GM21619 (cell line): ENCODE measurements around the gene PNMA6F.
A peak's percentile ranks its signal among the peaks of the same experiment; 100 is the strongest.
"Not testable (repeated sequence)": the region's sequence is repeated elsewhere in the genome, so short reads cannot be mapped to it uniquely, and the experiment has no call there.

Experiments used
- ATAC-seq: cut with Tn5 transposase; IDR thresholded peaks from one replicate; pipeline ENCODE4 v1.9.1; 2021; ENCODE audit not compliant: unreplicated experiment

Gene PNMA6F

GRCh38 chrX:153336121-153336894 is 14.7 kb upstream of the PNMA6F start:
- no peak for ATAC-seq

- no peak for ATAC-seq
Observed at GRCh38 chrX:153334654-153335295, 13.2 kb upstream of the PNMA6F start.

GRCh38 chrX:153333821-153334653 is 12.5 kb upstream of the PNMA6F start, which contains the start of gene ZNF275:
Gene ZNF275 (plus strand): TSS chrX:153334153. CDS start chrX:153336680, 2,527 bp downstream.
- peak; percentile 77 for ATAC-seq

GRCh38 chrX:153333266-153333665 is 11.7 kb upstream of the PNMA6F start:
- ATAC-seq = no peak

- no peak for ATAC-seq
Observed at GRCh38 chrX:153327561-153327960, 6.0 kb upstream of the PNMA6F start.

- ATAC-seq = no peak
Observed at GRCh38 chrX:153320555-153321184, 897 bp downstream of the PNMA6F start.

- ATAC-seq = not testable (repeated sequence)
Observed at GRCh38 chrX:153320047-153320443, 1.5 kb downstream of the PNMA6F start.

- ATAC-seq = no peak
Observed at GRCh38 chrX:153319295-153320046, 2.1 kb downstream of the PNMA6F start.

GRCh38 chrX:153318811-153319210 is 2.8 kb downstream of the PNMA6F start:
- no peak for ATAC-seq

GRCh38 chrX:153317996-153318722 is 3.4 kb downstream of the PNMA6F start:
- ATAC-seq = no peak

- ATAC-seq = no peak
Observed at GRCh38 chrX:153317306-153317705, 4.3 kb downstream of the PNMA6F start.

- no peak for ATAC-seq
Observed at GRCh38 chrX:153312842-153313241, 8.7 kb downstream of the PNMA6F start.

GRCh38 chrX:153312041-153312440 is 9.5 kb downstream of the PNMA6F start:
- no peak for ATAC-seq

- no peak for ATAC-seq
Observed at GRCh38 chrX:153310901-153311300, 10.7 kb downstream of the PNMA6F start.

- no peak for ATAC-seq
Observed at GRCh38 chrX:153307276-153308178, 14.0 kb downstream of the PNMA6F start.

- ATAC-seq = no peak
Observed at GRCh38 chrX:153306527-153307115, 14.9 kb downstream of the PNMA6F start.

GRCh38 chrX:153305972-153306371 is 15.6 kb downstream of the PNMA6F start:
- ATAC-seq = no peak

GRCh38 chrX:153304988-153305736 is 16.4 kb downstream of the PNMA6F start:
- ATAC-seq = no peak
